Islet precursor cell (in vitro differentiated cells): ENCODE data around the gene SCART1.
"Not testable (repeated sequence)": the region's sequence is repeated elsewhere in the genome, so short reads cannot be mapped to it uniquely, and the experiment has no call there.

Experiments
- DNase-seq: peaks from one replicate; pipeline ENCODE4 v3.0.0-alpha.2; 2018

SCART1 gene

GRCh38 chr10:133475821-133476640, 22.3 kb downstream of the SCART1 start:
- no peak for DNase-seq

- no peak for DNase-seq
These were observed 22.9 kb downstream of the SCART1 start for GRCh38 chr10:133476641-133476990.

- no peak for DNase-seq
These were observed 27.4 kb downstream of the SCART1 start for GRCh38 chr10:133481086-133481643.

- DNase-seq: no peak
These were observed 27.9 kb downstream of the SCART1 start for GRCh38 chr10:133481657-133482056.

- no peak for DNase-seq
These were observed 31.1 kb downstream of the SCART1 start for GRCh38 chr10:133484818-133485217.

GRCh38 chr10:133487085-133487484, 33.3 kb downstream of the SCART1 start:
- DNase-seq: no peak

- DNase-seq: no peak
These were observed 34.6 kb downstream of the SCART1 start for GRCh38 chr10:133488354-133488753.

- DNase-seq: no peak
These were observed 36.3 kb downstream of the SCART1 start for GRCh38 chr10:133489816-133490588.

GRCh38 chr10:133493562-133493961, 39.8 kb downstream of the SCART1 start:
- not testable (repeated sequence) for DNase-seq

GRCh38 chr10:133497363-133497762, 43.6 kb downstream of the SCART1 start:
- not testable (repeated sequence) for DNase-seq

- DNase-seq: not testable (repeated sequence)
These were observed 45.4 kb downstream of the SCART1 start for GRCh38 chr10:133499176-133499575.

- DNase-seq: not testable (repeated sequence)
These were observed 47.2 kb downstream of the SCART1 start for GRCh38 chr10:133500897-133501296.

- no peak for DNase-seq
These were observed 56.0 kb downstream of the SCART1 start for GRCh38 chr10:133509700-133510099.

GRCh38 chr10:133511408-133511807, 57.7 kb downstream of the SCART1 start:
- no peak for DNase-seq

- DNase-seq: no peak
These were observed 58.3 kb downstream of the SCART1 start for GRCh38 chr10:133511907-133512528.

- DNase-seq: no peak
These were observed 61.7 kb downstream of the SCART1 start for GRCh38 chr10:133515471-133515870.

- no peak for DNase-seq
These were observed 62.3 kb downstream of the SCART1 start for GRCh38 chr10:133516057-133516456.

GRCh38 chr10:133518517-133518916, 64.8 kb downstream of the SCART1 start:
- not testable (repeated sequence) for DNase-seq
